SK-N-MC (cell line): Measurements from ENCODE around the gene POU2F3.

Experiments
- EZH2 ChIP-seq: fragments of 200-600 bp; sonication (generic); IDR thresholded peaks from one replicate; pipeline ENCODE4 v1.6.1; 2017; ENCODE audit warnings: antibody characterized with exemption
- POLR2AphosphoS5 ChIP-seq: IDR thresholded peaks from 2 replicates; pipeline ENCODE4 v1.6.1; 2012; ENCODE audit warnings: mild to moderate bottlenecking, low read depth, low read length, borderline replicate concordance

DNA sequence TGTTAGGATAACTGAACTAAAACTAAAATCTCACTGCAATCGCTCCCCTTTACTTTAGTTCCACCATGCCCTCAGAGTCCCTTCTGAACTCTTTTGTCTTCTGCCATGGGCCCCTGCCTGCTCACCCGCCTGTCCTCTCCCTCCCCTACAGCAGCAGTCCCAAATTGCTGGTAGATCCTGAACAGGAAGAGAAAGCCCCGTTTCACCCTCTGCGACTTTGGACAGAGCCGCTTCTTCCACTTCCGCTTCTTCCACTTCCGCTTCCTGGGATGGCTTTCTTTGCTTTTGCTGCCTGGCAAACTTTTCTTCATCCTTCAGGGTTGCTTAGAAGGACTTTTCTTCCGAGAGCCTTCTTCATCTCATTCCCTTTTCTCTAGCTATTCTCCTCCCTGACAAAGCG, 49.5 kb downstream of the POU2F3 start:
- TF ChIP-seq EZH2 (no peak), POLR2AphosphoS5 (no peak)
